BE2C (cell line): ENCODE data around the gene NRXN3.
A peak's percentile ranks its signal among the peaks of the same experiment; 100 is the strongest.

ENCODE experiments used
- DNase-seq: peaks from one replicate; pipeline ENCODE4 v3.0.0-alpha.2; 2020
- H3K27me3 ChIP-seq: fragments of 250-450 bp; sonication (Bioruptor Pico); 2 replicates; pipeline ENCODE4 v1.5.1; 2020; ENCODE audit warnings: mild to moderate bottlenecking
- H3K36me3 ChIP-seq: fragments of 250-450 bp; sonication (Bioruptor Pico); 2 replicates; pipeline ENCODE4 v1.5.1; 2020; ENCODE audit warnings: mild to moderate bottlenecking
- H3K4me1 ChIP-seq: fragments of 250-450 bp; sonication (Bioruptor Pico); 2 replicates; pipeline ENCODE4 v1.5.1; 2020
- H3K4me3 ChIP-seq: 2 replicates; pipeline ENCODE4 v1.5.1; 2011; ENCODE audit warnings: low read depth, low read length
- H3K9me3 ChIP-seq: fragments of 250-450 bp; sonication (Bioruptor Pico); 2 replicates; pipeline ENCODE4 v1.5.1; 2020
- CTCF ChIP-seq: IDR thresholded peaks from 2 replicates; pipeline ENCODE4 v1.5.1; 2012; ENCODE audit warnings: mild to moderate bottlenecking, low read depth, low read length

Gene NRXN3

GRCh38 chr14:78683206-78683605, 513.0 kb downstream of the NRXN3 start:
- H3K27me3 ChIP-seq, result no peaks in the 10 kb centered on the region
- no peak overlapping the region for H3K4me3 ChIP-seq
- H3K4me1 ChIP-seq, result no peaks in the 10 kb centered on the region
- H3K36me3 ChIP-seq, result no peaks in the 10 kb centered on the region
- no peaks in the 10 kb centered on the region for H3K9me3 ChIP-seq
- TF ChIP-seq CTCF, result no peak
- no peak for DNase-seq

GRCh38 chr14:78683981-78684380, 513.8 kb downstream of the NRXN3 start:
- Histone ChIP-seq H3K36me3 (no peaks in the 10 kb centered on the region), H3K27me3 (no peaks in the 10 kb centered on the region), H3K9me3 (no peaks in the 10 kb centered on the region), H3K4me1 (no peaks in the 10 kb centered on the region), H3K4me3 (no peak overlapping the region)
- TF ChIP-seq CTCF, result no peak
- DNase-seq, result no peak

GRCh38 chr14:78688503-78688902, 518.3 kb downstream of the NRXN3 start:
- H3K4me3 ChIP-seq, result no peak overlapping the region
- no peak for TF ChIP-seq CTCF
- no peaks in the 10 kb centered on the region for H3K9me3 ChIP-seq
- H3K4me1 ChIP-seq, result no peaks in the 10 kb centered on the region
- no peak for DNase-seq
- H3K36me3 ChIP-seq, result no peaks in the 10 kb centered on the region
- H3K27me3 ChIP-seq, result no peaks in the 10 kb centered on the region

- Histone ChIP-seq H3K27me3 (no peaks in the 10 kb centered on the region), H3K4me3 (no peak overlapping the region), H3K4me1 (no peaks in the 10 kb centered on the region), H3K36me3 (no peaks in the 10 kb centered on the region), H3K9me3 (no peaks in the 10 kb centered on the region)
- DNase-seq, result no peak
- no peak for TF ChIP-seq CTCF
Measured at GRCh38 chr14:78690836-78691235, 520.7 kb downstream of the NRXN3 start.

- H3K4me3 ChIP-seq, result no peak overlapping the region
- TF ChIP-seq CTCF, result peak; percentile 53
- no peaks in the 10 kb centered on the region for H3K9me3 ChIP-seq
- no peaks in the 10 kb centered on the region for H3K36me3 ChIP-seq
- H3K4me1 ChIP-seq, result no peaks in the 10 kb centered on the region
- no peaks in the 10 kb centered on the region for H3K27me3 ChIP-seq
- no peak for DNase-seq
Measured at GRCh38 chr14:78697341-78697740, 527.2 kb downstream of the NRXN3 start.

- Histone ChIP-seq H3K4me1 (no peaks in the 10 kb centered on the region), H3K27me3 (no peaks in the 10 kb centered on the region)
- DNase-seq, result no peak
Measured at GRCh38 chr14:78698991-78699390, 528.8 kb downstream of the NRXN3 start.

More at GRCh38 chr14:78698991-78699390, 528.8 kb downstream of the NRXN3 start:
- no peaks in the 10 kb centered on the region for H3K9me3 ChIP-seq
- TF ChIP-seq CTCF, result no peak
- H3K4me3 ChIP-seq, result no peak overlapping the region
- H3K36me3 ChIP-seq, result no peaks in the 10 kb centered on the region
